ENCODE data around the gene ARSG.
A peak's percentile ranks its signal among the peaks of the same experiment; 100 is the strongest.

Gene ARSG

DNA sequence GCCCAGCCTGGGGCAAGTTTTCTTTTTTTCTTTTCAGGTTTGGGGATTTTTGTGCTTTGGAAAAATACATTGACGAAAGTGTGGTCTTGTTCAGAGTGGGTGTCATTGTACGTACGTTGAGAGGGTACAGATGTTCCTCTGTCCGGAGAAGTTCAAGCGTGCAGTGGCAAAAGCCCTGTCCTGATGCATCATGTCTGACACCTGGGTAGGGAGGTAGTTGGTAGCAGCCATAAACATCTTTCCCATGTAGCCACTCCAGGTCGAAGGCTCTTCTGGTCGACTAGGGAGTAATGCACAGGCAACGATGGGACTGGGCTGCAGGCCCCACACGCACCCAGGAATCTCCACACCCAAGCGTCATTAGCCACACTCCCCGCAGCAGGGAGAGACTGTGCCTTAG lies 138.6 kb downstream of the ARSG start:
- Histone ChIP-seq H3K79me2 (ENCODE audit: control insufficient read depth, insufficient read depth, low read length, unreplicated experiment) (no peaks in the 10 kb centered on the region), H3K4me3 (ENCODE audit: low read depth, low read length) (no peak overlapping the region), H2AFZ (ENCODE audit: low read length, unreplicated experiment) (no peak overlapping the region), H3K27me3 (ENCODE audit: insufficient read depth, low read length) (no peaks in the 10 kb centered on the region), H3K36me3 (ENCODE audit: insufficient read depth, low read length) (peaks cover 22% of the 10 kb centered on the region; the same call in 1 of the 2 replicates), H3K27ac (ENCODE audit: low read depth, low read length) (no peak overlapping the region), H3K4me1 (ENCODE audit: control insufficient read depth, insufficient read depth, low read length, unreplicated experiment) (no peaks in the 10 kb centered on the region)

DNA sequence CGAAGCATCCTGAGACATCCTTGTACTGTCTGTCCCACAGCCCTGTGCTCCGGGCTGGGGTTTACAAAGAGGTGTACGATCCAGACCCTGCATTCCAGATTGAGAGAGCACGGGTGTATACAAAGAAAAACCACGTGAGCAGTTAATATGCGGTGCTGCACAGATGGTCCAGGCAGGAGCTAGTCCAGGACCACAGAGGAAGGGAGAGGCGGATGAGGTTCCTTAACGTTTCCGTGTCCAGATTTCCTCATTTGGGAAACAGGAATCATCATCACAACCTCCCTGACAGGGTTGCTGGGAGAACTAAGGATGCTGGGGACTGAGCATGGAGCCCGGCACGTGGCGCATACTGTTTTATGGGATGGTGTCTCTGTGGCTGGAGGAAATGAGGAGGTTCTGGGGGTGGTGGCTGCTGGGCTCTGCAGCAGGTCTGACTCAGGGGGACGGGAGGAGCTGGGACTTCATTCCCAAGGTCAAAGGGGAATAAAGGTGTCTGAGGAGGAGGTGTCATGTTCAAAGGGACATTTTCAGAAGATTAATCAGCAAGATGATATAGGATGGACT lies 139.8 kb downstream of the ARSG start:
- Histone ChIP-seq H3K79me2 (ENCODE audit: control insufficient read depth, insufficient read depth, low read length, unreplicated experiment) (no peaks in the 10 kb centered on the region), H3K27ac (ENCODE audit: low read depth, low read length) (no peak overlapping the region), H2AFZ (ENCODE audit: low read length, unreplicated experiment) (no peak overlapping the region), H3K27me3 (ENCODE audit: insufficient read depth, low read length) (no peaks in the 10 kb centered on the region), H3K36me3 (ENCODE audit: insufficient read depth, low read length) (peaks cover 21% of the 10 kb centered on the region; the same call in 1 of the 2 replicates), H3K4me3 (ENCODE audit: low read depth, low read length) (no peak overlapping the region), H3K4me1 (ENCODE audit: control insufficient read depth, insufficient read depth, low read length, unreplicated experiment) (peaks cover 1% of the 10 kb centered on the region)

DNA sequence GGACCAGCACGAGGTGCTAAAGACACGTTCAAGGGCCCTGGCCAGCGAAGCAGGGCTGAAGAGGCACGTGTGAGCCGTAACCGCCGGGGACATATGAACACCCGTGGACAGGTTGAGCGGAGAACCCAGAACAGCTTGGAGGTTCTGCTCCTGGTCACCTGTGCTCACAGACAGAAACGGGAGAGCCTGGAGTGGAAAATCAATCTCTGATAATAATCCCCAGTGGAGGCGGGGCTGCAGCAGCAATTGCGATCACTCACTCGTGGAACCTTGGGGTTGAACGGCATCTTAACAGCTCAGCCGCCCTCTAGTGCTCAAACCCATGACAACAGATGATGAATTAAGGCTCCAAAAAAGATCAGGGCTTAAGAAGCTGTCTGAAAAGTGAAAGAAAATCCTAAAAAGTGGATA lies 140.4 kb downstream of the ARSG start:
- Histone ChIP-seq H3K27me3 (ENCODE audit: insufficient read depth, low read length) (no peaks in the 10 kb centered on the region), H3K36me3 (ENCODE audit: insufficient read depth, low read length) (peaks cover 21% of the 10 kb centered on the region; the same call in 1 of the 2 replicates), H3K27ac (ENCODE audit: low read depth, low read length) (no peak overlapping the region), H3K4me3 (ENCODE audit: low read depth, low read length) (no peak overlapping the region), H3K79me2 (ENCODE audit: control insufficient read depth, insufficient read depth, low read length, unreplicated experiment) (no peaks in the 10 kb centered on the region), H2AFZ (ENCODE audit: low read length, unreplicated experiment) (no peak overlapping the region), H3K4me1 (ENCODE audit: control insufficient read depth, insufficient read depth, low read length, unreplicated experiment) (peaks cover 3% of the 10 kb centered on the region)

DNA sequence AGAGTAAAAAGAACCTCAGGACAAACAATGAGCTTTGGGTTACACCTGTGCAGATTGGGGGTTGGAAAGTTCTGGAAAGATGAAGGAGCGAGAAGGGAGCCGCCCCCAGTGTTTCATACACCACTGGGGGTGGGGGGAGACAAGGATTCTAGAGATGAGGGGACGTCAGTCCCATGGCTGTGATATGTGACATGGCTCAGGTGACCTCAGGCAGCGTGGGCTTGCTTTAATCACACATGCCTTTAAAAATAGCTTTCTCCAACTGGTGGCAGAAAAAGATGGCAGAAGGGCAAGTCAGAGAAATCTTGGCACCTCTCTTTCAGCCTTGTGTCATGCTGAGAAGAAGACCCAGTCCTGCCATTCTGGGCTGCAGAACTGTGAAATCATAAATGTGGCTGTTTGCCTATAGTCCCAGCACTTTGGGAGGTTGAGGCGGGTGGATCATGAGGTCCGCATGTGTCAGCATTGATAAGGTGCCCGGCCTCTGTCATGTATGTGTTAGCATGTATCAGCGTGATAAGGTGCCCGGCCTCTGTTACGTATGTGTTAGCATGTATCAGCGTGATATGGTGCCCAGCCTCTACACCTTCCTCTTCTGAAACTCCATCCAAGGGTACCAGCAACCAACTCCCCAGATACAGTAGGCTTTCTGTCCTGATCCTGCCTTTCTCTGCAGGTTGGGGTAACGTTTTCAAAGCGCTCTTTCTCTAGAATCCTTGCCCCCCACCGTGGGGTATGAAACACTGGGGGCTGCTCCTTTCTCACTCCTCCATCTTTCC lies 141.0 kb downstream of the ARSG start:
- peaks cover 3% of the 10 kb centered on the region for H3K4me1 ChIP-seq (ENCODE audit: control insufficient read depth, insufficient read depth, low read length, unreplicated experiment)
- H3K79me2 ChIP-seq (ENCODE audit: control insufficient read depth, insufficient read depth, low read length, unreplicated experiment): no peaks in the 10 kb centered on the region
- H3K36me3 ChIP-seq (ENCODE audit: insufficient read depth, low read length): peaks cover 21% of the 10 kb centered on the region; the same call in 1 of the 2 replicates

DNA sequence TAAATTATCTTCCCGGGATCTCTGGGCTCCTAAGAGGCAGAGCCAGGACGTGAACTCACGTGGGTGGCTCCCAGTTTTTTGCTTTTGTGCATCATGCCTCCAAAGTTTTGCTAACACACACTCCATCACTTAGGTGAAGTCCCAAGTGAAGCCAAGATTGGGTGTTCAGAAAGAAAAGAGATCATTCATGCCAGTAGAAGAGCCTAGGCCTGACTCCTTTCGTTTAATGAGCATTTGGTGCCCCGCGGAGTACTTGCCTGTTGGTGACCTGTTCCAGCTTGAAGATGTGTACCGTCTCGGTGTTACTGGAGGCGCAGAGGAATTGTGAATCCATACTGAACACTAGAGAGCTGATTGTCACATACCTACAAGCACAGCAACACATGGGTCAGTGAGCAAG lies 141.9 kb downstream of the ARSG start:
- H3K27me3 ChIP-seq (ENCODE audit: insufficient read depth, low read length): no peaks in the 10 kb centered on the region
- peaks cover 21% of the 10 kb centered on the region; the same call in 1 of the 2 replicates for H3K36me3 ChIP-seq (ENCODE audit: insufficient read depth, low read length)
- peaks cover 7% of the 10 kb centered on the region for H3K4me1 ChIP-seq (ENCODE audit: control insufficient read depth, insufficient read depth, low read length, unreplicated experiment)
- H3K79me2 ChIP-seq (ENCODE audit: control insufficient read depth, insufficient read depth, low read length, unreplicated experiment): no peaks in the 10 kb centered on the region
- no peak overlapping the region for H3K27ac ChIP-seq (ENCODE audit: low read depth, low read length)
- H2AFZ ChIP-seq (ENCODE audit: low read length, unreplicated experiment): no peak overlapping the region
- no peak overlapping the region for H3K4me3 ChIP-seq (ENCODE audit: low read depth, low read length)

More for the DNA sequence above, 141.0 kb downstream of the ARSG start:
- Histone ChIP-seq H3K27me3 (ENCODE audit: insufficient read depth, low read length) (no peaks in the 10 kb centered on the region), H2AFZ (ENCODE audit: low read length, unreplicated experiment) (no peak overlapping the region), H3K27ac (ENCODE audit: low read depth, low read length) (no peak overlapping the region), H3K4me3 (ENCODE audit: low read depth, low read length) (no peak overlapping the region)

DNA sequence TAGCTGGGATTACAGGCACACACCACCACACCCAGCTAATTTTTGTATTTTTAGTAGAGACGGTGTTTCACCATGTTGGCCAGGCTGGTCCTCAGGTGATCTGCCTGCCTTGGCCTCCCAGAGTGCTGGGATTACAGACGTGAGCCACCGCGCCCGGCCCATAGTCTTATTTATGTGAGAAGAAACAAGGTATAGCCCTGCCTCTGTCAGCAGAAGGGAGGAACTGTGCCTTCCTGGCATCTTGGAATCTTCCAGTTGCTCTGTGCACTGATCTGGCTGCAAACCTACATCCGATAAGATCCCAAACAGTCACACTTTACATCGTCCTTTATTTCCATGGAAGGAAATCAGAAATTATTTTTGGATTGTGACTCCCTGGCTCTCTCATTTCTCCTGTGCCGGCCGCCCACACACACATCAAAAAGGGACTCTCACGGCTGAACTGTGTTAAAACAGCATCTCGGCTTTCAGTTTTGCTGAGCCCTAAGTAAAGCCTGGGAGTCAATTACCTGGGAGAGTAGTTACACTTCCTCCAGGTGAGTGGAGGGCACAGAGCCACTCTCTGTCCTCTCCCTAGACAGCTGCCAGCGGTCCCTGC lies 142.7 kb downstream of the ARSG start:
- no peaks in the 10 kb centered on the region for H3K79me2 ChIP-seq (ENCODE audit: control insufficient read depth, insufficient read depth, low read length, unreplicated experiment)
- H3K27ac ChIP-seq (ENCODE audit: low read depth, low read length): no peak overlapping the region
- no peaks in the 10 kb centered on the region for H3K27me3 ChIP-seq (ENCODE audit: insufficient read depth, low read length)
- peaks cover 9% of the 10 kb centered on the region for H3K4me1 ChIP-seq (ENCODE audit: control insufficient read depth, insufficient read depth, low read length, unreplicated experiment)
- no peak overlapping the region for H3K4me3 ChIP-seq (ENCODE audit: low read depth, low read length)
- peaks cover 14% of the 10 kb centered on the region; the same call in 1 of the 2 replicates for H3K36me3 ChIP-seq (ENCODE audit: insufficient read depth, low read length)
- no peak overlapping the region for H2AFZ ChIP-seq (ENCODE audit: low read length, unreplicated experiment)

DNA sequence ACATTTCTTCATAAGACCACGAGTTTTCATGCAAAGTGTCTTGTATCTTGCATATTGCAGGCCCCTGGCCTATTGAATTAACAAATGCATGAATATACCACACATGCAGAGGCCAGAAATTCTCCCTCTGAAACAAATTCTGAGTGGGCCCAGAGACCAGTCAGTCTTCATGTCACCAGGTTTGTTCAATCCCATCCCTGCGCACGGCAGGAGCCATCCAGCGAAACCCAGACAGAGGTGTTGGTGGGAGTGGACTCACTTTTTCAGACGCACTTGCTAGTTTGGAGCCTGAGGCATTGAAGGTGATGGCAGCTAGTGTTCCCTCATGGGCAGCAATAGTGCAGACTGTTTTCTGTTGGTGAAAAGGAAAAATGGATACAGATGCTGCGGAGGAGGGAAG lies 144.1 kb downstream of the ARSG start:
- no peak overlapping the region for H2AFZ ChIP-seq (ENCODE audit: low read length, unreplicated experiment)
- H3K27ac ChIP-seq (ENCODE audit: low read depth, low read length): no peak overlapping the region
- H3K79me2 ChIP-seq (ENCODE audit: control insufficient read depth, insufficient read depth, low read length, unreplicated experiment): no peaks in the 10 kb centered on the region
- no peaks in the 10 kb centered on the region for H3K27me3 ChIP-seq (ENCODE audit: insufficient read depth, low read length)
- H3K36me3 ChIP-seq (ENCODE audit: insufficient read depth, low read length): peaks cover 14% of the 10 kb centered on the region; the same call in 1 of the 2 replicates
- H3K4me1 ChIP-seq (ENCODE audit: control insufficient read depth, insufficient read depth, low read length, unreplicated experiment): peaks cover 9% of the 10 kb centered on the region
- no peak overlapping the region for H3K4me3 ChIP-seq (ENCODE audit: low read depth, low read length)

DNA sequence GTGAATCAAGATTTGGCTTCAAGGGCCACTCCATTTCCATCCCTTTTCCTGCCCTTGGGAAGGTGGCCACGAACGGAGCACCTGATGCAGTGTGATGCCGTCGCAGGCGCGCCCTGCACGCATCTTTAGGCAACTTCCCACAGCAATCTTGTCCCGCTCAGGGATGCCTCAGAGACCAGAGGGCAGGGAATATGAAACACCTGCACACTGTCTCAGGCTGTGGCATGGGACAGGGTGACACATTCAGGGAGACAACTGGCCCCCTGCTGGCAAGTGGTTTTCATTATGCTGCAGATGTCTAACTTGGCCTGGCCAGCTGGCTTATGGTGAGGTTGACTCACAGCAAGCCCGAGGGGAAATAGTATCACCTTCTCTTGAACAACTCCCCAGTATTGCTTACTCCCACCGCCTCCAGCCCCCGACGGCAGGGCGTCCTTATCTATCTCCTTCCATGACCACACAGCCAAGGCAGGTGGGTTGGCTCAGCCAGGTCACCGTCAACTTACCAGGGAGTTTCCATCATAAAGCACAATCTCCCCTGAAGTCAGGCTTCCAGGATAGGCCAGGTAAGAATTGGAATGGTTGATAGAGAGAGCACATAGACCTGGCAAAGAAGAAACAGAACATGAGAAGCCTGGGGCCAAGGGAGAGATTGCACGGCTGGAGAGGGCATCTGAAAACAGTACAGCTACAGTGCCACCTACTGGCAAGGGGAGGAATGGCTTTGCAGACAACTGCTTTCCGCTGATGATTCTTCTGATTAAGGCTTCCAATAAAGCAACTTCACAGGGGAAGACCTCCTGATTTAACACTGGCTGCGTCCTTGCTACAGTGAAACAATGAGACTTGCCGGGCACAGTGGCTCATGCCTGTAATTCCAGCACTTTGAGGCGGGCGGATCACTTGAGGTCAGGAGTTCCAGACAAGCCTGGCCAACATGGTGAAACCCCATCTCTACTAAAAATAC lies 144.9 kb downstream of the ARSG start:
- Histone ChIP-seq H3K36me3 (ENCODE audit: insufficient read depth, low read length) (peaks cover 9% of the 10 kb centered on the region; the same call in 1 of the 2 replicates), H3K27me3 (ENCODE audit: insufficient read depth, low read length) (no peaks in the 10 kb centered on the region), H3K27ac (ENCODE audit: low read depth, low read length) (no peak overlapping the region; the same call in 1 of the 2 replicates), H3K79me2 (ENCODE audit: control insufficient read depth, insufficient read depth, low read length, unreplicated experiment) (no peaks in the 10 kb centered on the region), H3K4me3 (ENCODE audit: low read depth, low read length) (no peak overlapping the region), H2AFZ (ENCODE audit: low read length, unreplicated experiment) (no peak overlapping the region), H3K4me1 (ENCODE audit: control insufficient read depth, insufficient read depth, low read length, unreplicated experiment) (peaks cover 9% of the 10 kb centered on the region)

DNA sequence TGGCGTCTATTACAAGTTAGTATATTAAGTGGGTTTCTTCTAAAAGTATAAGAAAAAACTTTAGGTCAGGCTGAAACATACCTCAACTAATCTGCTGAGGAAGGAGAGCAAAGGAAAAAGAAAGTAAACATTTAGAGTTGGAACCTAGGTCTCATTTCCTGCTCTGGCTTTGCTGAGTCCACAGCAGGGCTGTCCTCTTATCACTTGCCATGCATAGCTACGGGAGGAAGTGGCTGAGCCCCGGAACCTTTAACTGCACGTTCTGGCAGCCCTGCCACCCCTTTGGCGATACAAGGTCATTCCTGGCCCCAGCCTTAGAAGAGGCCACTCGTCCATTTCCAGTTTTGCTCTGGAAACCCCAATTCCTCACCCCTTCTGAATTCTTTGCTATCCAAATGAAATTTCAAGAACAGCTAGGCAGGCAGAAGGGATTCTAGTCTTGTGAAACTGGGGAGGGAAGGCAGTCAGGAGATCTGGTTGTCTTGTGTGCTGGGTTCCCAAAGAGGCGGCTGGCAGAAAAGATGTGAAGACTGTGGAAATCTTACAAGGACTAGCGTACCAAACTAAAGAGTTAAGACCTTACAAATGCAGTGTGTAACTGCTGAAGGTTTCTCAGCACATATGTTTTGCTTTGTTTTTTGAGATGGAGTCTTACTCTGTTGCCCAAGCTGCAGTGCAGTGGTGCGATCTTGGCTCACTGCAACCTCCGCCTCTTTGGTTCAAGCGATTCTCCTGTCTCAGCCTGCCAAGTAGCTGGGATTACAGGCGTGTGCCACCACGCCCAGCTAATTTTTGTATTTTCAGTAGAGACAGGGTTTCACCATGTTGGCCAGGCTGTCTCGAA lies 146.9 kb downstream of the ARSG start:
- Histone ChIP-seq H3K36me3 (ENCODE audit: insufficient read depth, low read length) (peaks cover 8% of the 10 kb centered on the region; the same call in 1 of the 2 replicates), H3K4me3 (ENCODE audit: low read depth, low read length) (peak overlapping the region; percentile 57; the same call in 1 of the 2 replicates), H2AFZ (ENCODE audit: low read length, unreplicated experiment) (peak overlapping the region; percentile 78), H3K27me3 (ENCODE audit: insufficient read depth, low read length) (no peaks in the 10 kb centered on the region), H3K79me2 (ENCODE audit: control insufficient read depth, insufficient read depth, low read length, unreplicated experiment) (no peaks in the 10 kb centered on the region), H3K4me1 (ENCODE audit: control insufficient read depth, insufficient read depth, low read length, unreplicated experiment) (peaks cover 9% of the 10 kb centered on the region), H3K27ac (ENCODE audit: low read depth, low read length) (peak overlapping the region; percentile 33)

Data from ACC112 (cell line).